Measurements from ENCODE around the gene NIPAL3.
"Not testable (repeated sequence)": the region's sequence is repeated elsewhere in the genome, so short reads cannot be mapped to it uniquely, and the experiment has no call there.

NIPAL3 gene

GRCh38 chr1:24452922-24453485 is 37.4 kb downstream of the NIPAL3 start:
- no peaks in the 10 kb centered on the region for H3K27me3 Mint-ChIP-seq
- H3K27ac Mint-ChIP-seq, result no peak overlapping the region
- H3K4me3 Mint-ChIP-seq, result no peak overlapping the region
- no peaks in the 10 kb centered on the region for H3K9me3 Mint-ChIP-seq (ENCODE audit: low read depth)
- H3K36me3 Mint-ChIP-seq, result peaks cover 15% of the 10 kb centered on the region
- H3K4me1 Mint-ChIP-seq (ENCODE audit: low read depth), result no peaks in the 10 kb centered on the region

- H3K4me1 Mint-ChIP-seq (ENCODE audit: low read depth), result peaks cover 2% of the 10 kb centered on the region
- no peaks in the 10 kb centered on the region for H3K27me3 Mint-ChIP-seq
- H3K4me3 Mint-ChIP-seq, result no peak overlapping the region
- peaks cover 18% of the 10 kb centered on the region for H3K36me3 Mint-ChIP-seq
- no peaks in the 10 kb centered on the region for H3K9me3 Mint-ChIP-seq (ENCODE audit: low read depth)
- H3K27ac Mint-ChIP-seq, result peak overlapping the region; percentile 47
Observed at GRCh38 chr1:24454673-24455072, 39.1 kb downstream of the NIPAL3 start.

- Mint-ChIP-seq H3K27ac (no peak overlapping the region), H3K36me3 (peaks cover 19% of the 10 kb centered on the region), H3K27me3 (no peaks in the 10 kb centered on the region), H3K9me3 (ENCODE audit: low read depth) (no peaks in the 10 kb centered on the region), H3K4me1 (ENCODE audit: low read depth) (peaks cover 7% of the 10 kb centered on the region), H3K4me3 (no peak overlapping the region)
Observed at GRCh38 chr1:24455272-24455671, 39.7 kb downstream of the NIPAL3 start.

- H3K27ac Mint-ChIP-seq, result no peak overlapping the region
- no peaks in the 10 kb centered on the region for H3K27me3 Mint-ChIP-seq
- H3K9me3 Mint-ChIP-seq (ENCODE audit: low read depth), result no peaks in the 10 kb centered on the region
- H3K4me3 Mint-ChIP-seq, result no peak overlapping the region
- H3K4me1 Mint-ChIP-seq (ENCODE audit: low read depth), result peaks cover 11% of the 10 kb centered on the region
- H3K36me3 Mint-ChIP-seq, result peaks cover 25% of the 10 kb centered on the region
Observed at GRCh38 chr1:24457866-24458265, 42.3 kb downstream of the NIPAL3 start.

GRCh38 chr1:24459551-24460266 is 44.1 kb downstream of the NIPAL3 start:
- peaks cover 23% of the 10 kb centered on the region for H3K36me3 Mint-ChIP-seq
- H3K4me3 Mint-ChIP-seq, result no peak overlapping the region
- peak overlapping the region; percentile 16 for H3K27ac Mint-ChIP-seq
- no peaks in the 10 kb centered on the region for H3K9me3 Mint-ChIP-seq (ENCODE audit: low read depth)
- H3K4me1 Mint-ChIP-seq (ENCODE audit: low read depth), result peaks cover 27% of the 10 kb centered on the region
- no peaks in the 10 kb centered on the region for H3K27me3 Mint-ChIP-seq

- Mint-ChIP-seq H3K27ac (peak overlapping the region; percentile 4), H3K4me1 (ENCODE audit: low read depth) (peaks cover 40% of the 10 kb centered on the region), H3K36me3 (peaks cover 26% of the 10 kb centered on the region)
- not testable (repeated sequence) for H3K9me3 Mint-ChIP-seq (ENCODE audit: low read depth); H3K4me3 Mint-ChIP-seq; H3K27me3 Mint-ChIP-seq
Observed at GRCh38 chr1:24462128-24462527, 46.5 kb downstream of the NIPAL3 start.

GRCh38 chr1:24463776-24464735 is 48.5 kb downstream of the NIPAL3 start:
- H3K4me1 Mint-ChIP-seq (ENCODE audit: low read depth), result peaks cover 40% of the 10 kb centered on the region
- no peaks in the 10 kb centered on the region for H3K27me3 Mint-ChIP-seq
- peak overlapping the region; percentile 84 for H3K27ac Mint-ChIP-seq
- no peaks in the 10 kb centered on the region for H3K9me3 Mint-ChIP-seq (ENCODE audit: low read depth)
- no peak overlapping the region for H3K4me3 Mint-ChIP-seq
- peaks cover 30% of the 10 kb centered on the region for H3K36me3 Mint-ChIP-seq

- Mint-ChIP-seq H3K4me3 (no peak overlapping the region), H3K36me3 (peaks cover 29% of the 10 kb centered on the region), H3K4me1 (ENCODE audit: low read depth) (peaks cover 40% of the 10 kb centered on the region), H3K27ac (peak overlapping the region; percentile 66), H3K27me3 (no peaks in the 10 kb centered on the region), H3K9me3 (ENCODE audit: low read depth) (no peaks in the 10 kb centered on the region)
Observed at GRCh38 chr1:24465099-24465498, 49.5 kb downstream of the NIPAL3 start.

- no peak overlapping the region for H3K4me3 Mint-ChIP-seq
- H3K4me1 Mint-ChIP-seq (ENCODE audit: low read depth), result peaks cover 42% of the 10 kb centered on the region
- peak overlapping the region; percentile 34 for H3K27ac Mint-ChIP-seq
- H3K36me3 Mint-ChIP-seq, result peaks cover 27% of the 10 kb centered on the region
- no peaks in the 10 kb centered on the region for H3K9me3 Mint-ChIP-seq (ENCODE audit: low read depth)
- H3K27me3 Mint-ChIP-seq, result no peaks in the 10 kb centered on the region
Observed at GRCh38 chr1:24465638-24466037, 50.0 kb downstream of the NIPAL3 start.

GRCh38 chr1:24468685-24469316 is 53.2 kb downstream of the NIPAL3 start:
- peaks cover 22% of the 10 kb centered on the region for H3K36me3 Mint-ChIP-seq
- H3K27ac Mint-ChIP-seq, result peak overlapping the region; percentile 23
- H3K9me3 Mint-ChIP-seq (ENCODE audit: low read depth), result no peaks in the 10 kb centered on the region

GRCh38 chr1:24470592-24470991 is 55.0 kb downstream of the NIPAL3 start:
- Mint-ChIP-seq H3K4me1 (ENCODE audit: low read depth) (peaks cover 24% of the 10 kb centered on the region), H3K9me3 (ENCODE audit: low read depth) (no peaks in the 10 kb centered on the region), H3K27ac (peak overlapping the region; percentile 72), H3K4me3 (no peak overlapping the region), H3K36me3 (peaks cover 22% of the 10 kb centered on the region), H3K27me3 (no peaks in the 10 kb centered on the region)

More at GRCh38 chr1:24468685-24469316, 53.2 kb downstream of the NIPAL3 start:
- Mint-ChIP-seq H3K4me3 (no peak overlapping the region), H3K27me3 (no peaks in the 10 kb centered on the region), H3K4me1 (ENCODE audit: low read depth) (peaks cover 34% of the 10 kb centered on the region)

- Mint-ChIP-seq H3K27ac (peak overlapping the region; percentile 34), H3K9me3 (ENCODE audit: low read depth) (no peaks in the 10 kb centered on the region), H3K27me3 (no peaks in the 10 kb centered on the region), H3K36me3 (peaks cover 16% of the 10 kb centered on the region), H3K4me3 (no peak overlapping the region), H3K4me1 (ENCODE audit: low read depth) (peaks cover 28% of the 10 kb centered on the region)
Observed at GRCh38 chr1:24472527-24473251, 57.1 kb downstream of the NIPAL3 start.

- no peak overlapping the region for H3K4me3 Mint-ChIP-seq
- H3K27me3 Mint-ChIP-seq, result no peaks in the 10 kb centered on the region
- H3K27ac Mint-ChIP-seq, result no peak overlapping the region
- no peaks in the 10 kb centered on the region for H3K9me3 Mint-ChIP-seq (ENCODE audit: low read depth)
- peaks cover 30% of the 10 kb centered on the region for H3K4me1 Mint-ChIP-seq (ENCODE audit: low read depth)
- peaks cover 11% of the 10 kb centered on the region for H3K36me3 Mint-ChIP-seq
Observed at GRCh38 chr1:24474193-24474592, 58.6 kb downstream of the NIPAL3 start.

GRCh38 chr1:24475700-24476099 is 60.1 kb downstream of the NIPAL3 start:
- peaks cover 29% of the 10 kb centered on the region for H3K4me1 Mint-ChIP-seq (ENCODE audit: low read depth)
- peak overlapping the region; percentile 64 for H3K27ac Mint-ChIP-seq
- H3K4me3 Mint-ChIP-seq, result no peak overlapping the region
- no peaks in the 10 kb centered on the region for H3K27me3 Mint-ChIP-seq
- peaks cover 5% of the 10 kb centered on the region for H3K36me3 Mint-ChIP-seq
- no peaks in the 10 kb centered on the region for H3K9me3 Mint-ChIP-seq (ENCODE audit: low read depth)
